HepG2 (cell line): ENCODE measurements around the gene PPP4C. TPM values are rescaled to one million over a fixed set of nuclear protein-coding genes. Genes with fewer than 3 reads are reported as not detected.

Source experiments
- ATF1 ChIP-seq: IDR thresholded peaks from 2 replicates; pipeline ENCODE4 v1.6.1; 2016; ENCODE audit warnings: mild to moderate bottlenecking, control low read depth
- ELF3 ChIP-seq: IDR thresholded peaks from 2 replicates; pipeline ENCODE4 v1.6.1; 2016; ENCODE audit warnings: missing genetic modification reagents, missing compliant biosample characterization
- GABPA ChIP-seq, 2 experiments: IDR thresholded peaks; 2 replicates each; pipeline ENCODE4 v1.6.1; 2011 to 2016; ENCODE audit warnings: low read depth in 2 of 2, low read length in 1 of 2, missing biosample characterization in 1 of 2, missing genetic modification characterization in 1 of 2
- GLMP ChIP-seq: sonication (generic); formaldehyde crosslinking; IDR thresholded peaks from 2 replicates; pipeline ENCODE4 v1.9.0; 2021; ENCODE audit warnings: missing genetic modification reagents, mild to moderate bottlenecking, borderline replicate concordance
- HBP1 ChIP-seq: IDR thresholded peaks from 2 replicates; pipeline ENCODE4 v1.6.1; 2016; ENCODE audit warnings: low read depth, control low read depth
- HOXA5 ChIP-seq: sonication (generic); formaldehyde crosslinking; IDR thresholded peaks from 2 replicates; pipeline ENCODE4 v1.4.0; 2020; ENCODE audit warnings: missing genetic modification reagents
- MED13 ChIP-seq: sonication (generic); formaldehyde crosslinking; IDR thresholded peaks from 2 replicates; pipeline ENCODE4 v1.5.0; 2020; ENCODE audit warnings: missing genetic modification reagents
- NFATC3 ChIP-seq: sonication (generic); formaldehyde crosslinking; IDR thresholded peaks from 2 replicates; pipeline ENCODE4 v1.5.1; 2020; ENCODE audit warnings: mild to moderate bottlenecking, missing genetic modification reagents
- NFYB ChIP-seq: sonication (generic); formaldehyde crosslinking; IDR thresholded peaks from 2 replicates; pipeline ENCODE4 v1.4.0; 2020; ENCODE audit warnings: missing genetic modification reagents
- PHF8 ChIP-seq: sonication (generic); formaldehyde crosslinking; IDR thresholded peaks from 2 replicates; pipeline ENCODE4 v1.5.0; 2020; ENCODE audit warnings: missing genetic modification reagents
- THAP11 ChIP-seq: IDR thresholded peaks from 2 replicates; pipeline ENCODE4 v1.6.1; 2016; ENCODE audit warnings: missing biosample characterization, missing genetic modification reagents
- ZBTB38 ChIP-seq: sonication (generic); formaldehyde crosslinking; IDR thresholded peaks from 2 replicates; pipeline ENCODE4 v1.5.1; 2020; ENCODE audit warnings: mild to moderate bottlenecking, missing genetic modification reagents
- ZNF569 ChIP-seq: sonication (generic); formaldehyde crosslinking; IDR thresholded peaks from 2 replicates; pipeline ENCODE4 v1.5.0; 2020; ENCODE audit warnings: mild to moderate bottlenecking, missing genetic modification reagents, moderate library complexity, borderline replicate concordance
- polyA plus RNA-seq, 8 experiments: library from polyadenylated mRNA; depleted of rRNA in 3 of 8; stranded (reverse) in 7 of 8; unstranded in 1 of 8; fragments of >200 nt; fragmentation: Illumina TruSeq in 4 of 8; extraction: Trizol in 4 of 8; gene quantifications; 2 replicates each; pipeline versions ENCODE4 v1.2.1 to v1.2.3, GENCODE V29; 2011 to 2016; ENCODE audit warnings: low read depth in 4 of 8, missing spikeins in 1 of 8, mixed read lengths in 1 of 8; ENCODE audit not compliant: insufficient read depth in 1 of 8
- total RNA-seq, 5 experiments: library from RNA; depleted of rRNA; stranded (reverse); fragments of >200 nt; fragmentation: Illumina TruSeq; extraction: Trizol; gene quantifications; 2 replicates each; pipeline ENCODE4 v1.2.3, GENCODE V29; 2016; ENCODE audit warnings: low read depth in 1 of 5
- TF ChIP-seq, protein P1 (sequence below), 2 experiments: fragments of 450-650 bp in 1 of 2; sonication (generic) in 1 of 2; formaldehyde crosslinking in 1 of 2; IDR thresholded peaks; 2 replicates each; pipeline versions ENCODE4 v1.6.1 to v1.8.0; 2016 to 2022; ENCODE audit warnings: antibody characterized with exemption in 1 of 2, mild to moderate bottlenecking in 1 of 2, missing genetic modification reagents in 1 of 2
- TF ChIP-seq, protein P2 (sequence below): IDR thresholded peaks from 2 replicates; pipeline ENCODE4 v1.6.1; 2018; ENCODE audit warnings: missing genetic modification reagents, mild to moderate bottlenecking, missing compliant biosample characterization

The PPP4C gene
- total and polyA plus RNA-seq, 2 of the 13 experiments (the other 11 are each of a cell fraction or from before 2014, with no cell fraction given): 176 to 220 TPM

DNA sequence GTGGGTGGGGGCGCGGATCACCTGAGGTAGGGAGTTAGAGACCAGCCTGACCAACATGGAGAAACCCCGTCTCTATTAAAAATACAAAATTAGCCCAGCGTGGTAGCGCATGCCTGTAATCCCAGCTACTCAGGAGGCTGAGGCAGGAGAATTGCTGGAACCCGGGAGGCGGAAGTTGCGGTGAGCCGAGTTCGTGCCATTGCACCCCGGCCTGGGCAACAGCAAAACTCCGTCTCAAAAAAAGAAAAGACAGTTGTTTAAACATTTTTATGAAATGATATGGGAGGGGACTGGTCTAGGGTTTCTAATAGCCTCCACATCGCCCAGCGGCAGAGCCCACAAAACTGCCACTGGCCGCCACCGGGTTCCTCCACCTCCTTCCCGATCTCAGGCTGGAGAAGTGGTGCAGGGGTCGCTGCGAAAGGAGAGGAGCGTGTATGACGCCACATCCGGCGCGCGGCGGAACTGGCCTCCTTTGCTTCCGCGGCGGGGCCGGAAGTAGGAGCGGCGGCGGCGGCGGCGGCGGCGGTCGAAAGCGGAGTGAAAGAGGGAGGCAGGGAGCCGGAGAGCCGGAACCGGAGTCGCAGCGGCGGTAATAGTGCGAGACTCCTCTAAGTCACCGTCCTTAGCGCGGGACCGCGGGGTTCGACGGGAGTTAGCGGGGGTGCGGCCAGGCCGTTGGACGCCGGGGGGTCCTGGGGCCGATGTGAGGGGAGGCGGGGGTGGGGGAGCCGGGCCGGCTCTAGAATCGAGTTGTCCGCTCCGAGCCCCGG, at the start of gene PPP4C (continued):
- peak; percentile 96 for TF ChIP-seq GABPA (IDR thresholded peaks at IDR 0.05; ENCODE audit: low read depth, low read length)
- peak; percentile 95 for TF ChIP-seq GABPA (CRISPR knock-in tag; IDR thresholded peaks at IDR 0.05; ENCODE audit: low read depth)
- peak; percentile 93 for TF ChIP-seq THAP11 (CRISPR knock-in tag)
- TF ChIP-seq ATF1 (CRISPR knock-in tag): peak; percentile 86
- TF ChIP-seq MED13 (CRISPR knock-in tag): 0 out of 2 replicates have a peak, but pooled peaks have one; percentile 47
- TF ChIP-seq HBP1 (CRISPR knock-in tag): peak; percentile 67; the same call in 1 of the 2 replicates
- TF ChIP-seq ZBTB38: peak; percentile 77; the same call in 1 of the 2 replicates
- no peak for TF ChIP-seq NFATC3 (CRISPR knock-in tag)
- 0 out of 2 replicates have a peak, but pooled peaks have one; percentile 20 for TF ChIP-seq NFYB (CRISPR knock-in tag)
- 0 out of 2 replicates have a peak, but pooled peaks have one; percentile 22 for TF ChIP-seq HOXA5 (CRISPR knock-in tag)
- TF ChIP-seq, protein P1, sequence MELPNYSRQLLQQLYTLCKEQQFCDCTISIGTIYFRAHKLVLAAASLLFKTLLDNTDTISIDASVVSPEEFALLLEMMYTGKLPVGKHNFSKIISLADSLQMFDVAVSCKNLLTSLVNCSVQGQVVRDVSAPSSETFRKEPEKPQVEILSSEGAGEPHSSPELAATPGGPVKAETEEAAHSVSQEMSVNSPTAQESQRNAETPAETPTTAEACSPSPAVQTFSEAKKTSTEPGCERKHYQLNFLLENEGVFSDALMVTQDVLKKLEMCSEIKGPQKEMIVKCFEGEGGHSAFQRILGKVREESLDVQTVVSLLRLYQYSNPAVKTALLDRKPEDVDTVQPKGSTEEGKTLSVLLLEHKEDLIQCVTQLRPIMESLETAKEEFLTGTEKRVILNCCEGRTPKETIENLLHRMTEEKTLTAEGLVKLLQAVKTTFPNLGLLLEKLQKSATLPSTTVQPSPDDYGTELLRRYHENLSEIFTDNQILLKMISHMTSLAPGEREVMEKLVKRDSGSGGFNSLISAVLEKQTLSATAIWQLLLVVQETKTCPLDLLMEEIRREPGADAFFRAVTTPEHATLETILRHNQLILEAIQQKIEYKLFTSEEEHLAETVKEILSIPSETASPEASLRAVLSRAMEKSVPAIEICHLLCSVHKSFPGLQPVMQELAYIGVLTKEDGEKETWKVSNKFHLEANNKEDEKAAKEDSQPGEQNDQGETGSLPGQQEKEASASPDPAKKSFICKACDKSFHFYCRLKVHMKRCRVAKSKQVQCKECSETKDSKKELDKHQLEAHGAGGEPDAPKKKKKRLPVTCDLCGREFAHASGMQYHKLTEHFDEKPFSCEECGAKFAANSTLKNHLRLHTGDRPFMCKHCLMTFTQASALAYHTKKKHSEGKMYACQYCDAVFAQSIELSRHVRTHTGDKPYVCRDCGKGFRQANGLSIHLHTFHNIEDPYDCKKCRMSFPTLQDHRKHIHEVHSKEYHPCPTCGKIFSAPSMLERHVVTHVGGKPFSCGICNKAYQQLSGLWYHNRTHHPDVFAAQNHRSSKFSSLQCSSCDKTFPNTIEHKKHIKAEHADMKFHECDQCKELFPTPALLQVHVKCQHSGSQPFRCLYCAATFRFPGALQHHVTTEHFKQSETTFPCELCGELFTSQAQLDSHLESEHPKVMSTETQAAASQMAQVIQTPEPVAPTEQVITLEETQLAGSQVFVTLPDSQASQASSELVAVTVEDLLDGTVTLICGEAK (IDR thresholded peaks at IDR 0.05): peak; percentile 85
- TF ChIP-seq, protein P1 (CRISPR knock-in tag; IDR thresholded peaks at IDR 0.05): peak; percentile 60; the same call in 1 of the 2 replicates
- TF ChIP-seq PHF8 (CRISPR knock-in tag): peak; percentile 82
- TF ChIP-seq, protein P2, sequence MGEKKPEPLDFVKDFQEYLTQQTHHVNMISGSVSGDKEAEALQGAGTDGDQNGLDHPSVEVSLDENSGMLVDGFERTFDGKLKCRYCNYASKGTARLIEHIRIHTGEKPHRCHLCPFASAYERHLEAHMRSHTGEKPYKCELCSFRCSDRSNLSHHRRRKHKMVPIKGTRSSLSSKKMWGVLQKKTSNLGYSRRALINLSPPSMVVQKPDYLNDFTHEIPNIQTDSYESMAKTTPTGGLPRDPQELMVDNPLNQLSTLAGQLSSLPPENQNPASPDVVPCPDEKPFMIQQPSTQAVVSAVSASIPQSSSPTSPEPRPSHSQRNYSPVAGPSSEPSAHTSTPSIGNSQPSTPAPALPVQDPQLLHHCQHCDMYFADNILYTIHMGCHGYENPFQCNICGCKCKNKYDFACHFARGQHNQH (CRISPR knock-in tag): peak; percentile 71; the same call in 1 of the 2 replicates
- peak; percentile 87 for TF ChIP-seq ELF3 (CRISPR knock-in tag)
- TF ChIP-seq GLMP (CRISPR knock-in tag): no peak
- TF ChIP-seq ZNF569 (CRISPR knock-in tag): peak; percentile 88; the same call in 1 of the 2 replicates
